GM19239 (cell line): ENCODE data around the gene LCE1D.

Experiments used
- DNase-seq: peaks from one replicate; pipeline ENCODE4 v3.0.0; 2011; ENCODE audit warnings: low spot score; ENCODE audit not compliant: insufficient read length
- FAIRE-seq: peaks from 2 replicates; lab custom pipeline; 2011; peaks lifted over from hg19 to GRCh38; lab: Jason Lieb, UNC

LCE1D gene

DNA sequence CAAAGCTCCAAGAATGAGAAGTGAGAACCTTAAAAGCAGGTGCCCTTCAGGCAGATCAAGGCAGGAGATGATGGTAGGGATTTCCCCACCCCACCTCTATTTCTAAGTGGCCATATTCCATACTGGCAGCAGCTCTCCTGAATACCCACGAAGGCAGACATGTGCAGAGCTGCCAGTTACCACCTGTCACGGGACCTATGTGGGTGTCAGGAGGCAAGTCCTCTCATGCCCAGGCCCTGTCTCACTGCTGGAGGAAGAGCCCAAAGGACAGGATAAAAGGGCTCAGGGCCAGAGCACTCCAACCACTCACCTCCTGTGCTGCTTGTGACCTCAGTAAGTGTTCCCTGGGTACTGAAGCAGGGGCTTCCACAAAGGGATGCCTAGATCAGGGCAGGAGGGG lies 14.5 kb downstream of the LCE1D start:
- no peak for FAIRE-seq
- DNase-seq = no peak

DNA sequence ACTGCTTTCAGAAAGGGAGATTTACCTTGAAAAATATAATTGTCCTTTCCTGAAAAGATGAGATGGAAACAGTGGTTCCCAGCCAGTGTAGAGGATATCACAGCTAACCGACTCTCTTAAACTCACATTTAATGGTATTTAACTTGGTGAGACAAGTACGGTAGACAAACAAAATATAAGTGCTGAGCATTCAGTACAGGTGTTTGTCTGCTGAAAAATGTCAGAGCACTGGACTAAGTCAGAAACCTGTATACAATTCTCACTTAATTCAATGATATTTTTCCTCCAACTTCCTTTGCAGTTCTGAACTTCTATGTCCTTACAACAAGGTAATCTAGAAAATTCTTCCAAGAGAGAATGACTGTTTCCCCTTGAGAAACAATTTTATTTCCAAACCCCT lies 15.2 kb downstream of the LCE1D start, which contains the start of gene LCE1B:
Gene LCE1B (plus strand): TSS at position 301 of the 400 bp plus-strand sequence. CDS start 476 bp downstream, outside the sequence.
- DNase-seq (no peak), FAIRE-seq (no peak)

DNA sequence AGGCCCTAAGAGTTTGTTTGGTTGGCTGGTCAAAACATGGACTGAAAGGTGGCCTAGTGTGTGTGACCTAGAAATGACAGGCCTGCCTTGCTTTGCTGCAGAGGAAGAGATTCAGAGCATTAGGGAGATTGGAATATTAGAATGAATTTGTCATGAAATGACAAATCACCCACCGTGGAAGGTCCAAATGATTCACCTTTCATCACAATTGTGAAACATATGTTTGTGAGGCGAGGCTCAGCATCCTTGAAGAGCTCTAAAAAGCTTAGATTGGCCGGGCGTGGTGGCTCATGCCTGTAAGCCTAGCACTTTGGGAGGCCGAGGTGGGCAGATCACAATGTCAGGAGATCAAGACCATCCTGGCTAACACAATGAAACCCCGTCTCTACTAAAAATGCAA lies 20.8 kb downstream of the LCE1D start:
- DNase-seq (no peak), FAIRE-seq (no peak)

DNA sequence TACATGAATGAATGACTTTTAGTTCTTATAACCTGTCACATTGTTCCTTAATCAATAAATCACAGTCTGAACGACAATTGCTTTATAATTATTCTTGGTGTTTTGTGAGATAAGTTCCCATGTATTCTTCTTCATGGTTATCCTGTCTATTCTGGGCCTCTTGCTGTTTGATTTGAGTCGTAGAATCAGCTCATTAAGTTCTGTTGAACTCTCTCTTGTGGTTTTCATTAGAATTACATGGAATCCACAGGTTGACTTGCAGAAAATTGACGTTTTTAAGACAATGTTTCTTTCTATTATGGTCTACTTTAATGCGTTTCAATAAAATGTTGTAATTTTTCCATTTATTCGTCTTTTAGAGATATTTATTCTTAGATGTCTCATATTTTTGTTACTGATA lies 26.8 kb downstream of the LCE1D start:
- FAIRE-seq (no peak), DNase-seq (no peak)

DNA sequence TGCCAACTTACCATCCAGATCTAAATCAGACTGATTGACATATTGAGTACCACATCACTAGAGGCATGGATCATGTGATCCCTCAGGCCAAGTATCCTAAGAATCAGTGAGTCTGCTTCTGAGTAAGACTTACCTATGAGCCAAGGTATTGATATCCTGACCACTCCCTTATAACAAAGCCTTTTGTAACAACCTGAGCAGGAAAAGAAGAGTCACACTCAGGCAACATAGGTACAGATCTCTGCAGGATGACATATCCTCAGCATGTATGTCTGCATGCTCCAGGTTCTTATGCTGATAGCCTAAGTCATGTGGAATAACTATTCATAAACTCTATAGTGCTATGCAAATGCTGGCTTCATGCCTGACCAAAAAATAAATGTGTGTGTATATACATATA lies 28.4 kb downstream of the LCE1D start:
- FAIRE-seq (no peak), DNase-seq (no peak)

DNA sequence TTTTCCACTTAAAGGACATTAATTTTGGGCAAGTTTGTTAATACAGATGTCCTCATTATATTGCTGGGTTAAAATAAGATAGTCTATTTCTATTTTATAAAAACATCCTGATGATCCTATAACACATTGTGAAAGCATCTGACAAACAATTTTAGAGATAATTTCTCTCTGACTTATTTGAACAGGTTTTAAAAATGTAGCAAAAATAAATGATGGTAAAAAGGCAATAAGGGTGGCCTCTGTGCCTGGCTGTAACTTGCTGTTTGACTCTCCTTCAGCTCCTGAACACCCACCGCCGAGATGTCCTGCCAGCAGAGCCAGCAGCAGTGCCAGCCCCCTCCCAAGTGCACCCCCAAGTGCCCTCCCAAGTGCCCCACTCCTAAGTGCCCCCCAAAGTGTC lies 30.7 kb downstream of the LCE1D start, which contains the start of gene LCE1A:
Gene LCE1A (plus strand): TSS at position 301 of the 400 bp plus-strand sequence. CDS start 0 bp downstream, at position 301.
- no peak for DNase-seq
- FAIRE-seq = no peak

DNA sequence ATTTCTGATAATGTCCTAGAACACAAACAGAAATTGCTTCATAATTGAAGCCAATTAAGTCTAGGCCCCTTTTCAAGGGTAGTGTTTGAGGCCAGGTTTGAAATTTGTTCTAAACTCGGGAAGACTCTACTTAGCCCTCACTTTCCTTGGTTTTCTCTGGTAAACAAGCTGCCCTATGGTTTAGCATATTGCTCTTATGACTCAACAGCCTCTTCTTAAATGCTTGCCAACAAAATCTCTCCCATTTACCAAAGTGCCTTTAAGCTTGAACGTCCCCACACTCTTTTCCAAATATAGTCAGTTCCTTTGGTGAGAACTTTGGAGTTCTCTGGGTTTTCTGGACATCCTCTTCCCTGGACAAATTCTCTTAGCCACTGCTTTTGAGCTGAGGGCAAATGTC lies 40.3 kb downstream of the LCE1D start:
- DNase-seq (no peak), FAIRE-seq (no peak)

DNA sequence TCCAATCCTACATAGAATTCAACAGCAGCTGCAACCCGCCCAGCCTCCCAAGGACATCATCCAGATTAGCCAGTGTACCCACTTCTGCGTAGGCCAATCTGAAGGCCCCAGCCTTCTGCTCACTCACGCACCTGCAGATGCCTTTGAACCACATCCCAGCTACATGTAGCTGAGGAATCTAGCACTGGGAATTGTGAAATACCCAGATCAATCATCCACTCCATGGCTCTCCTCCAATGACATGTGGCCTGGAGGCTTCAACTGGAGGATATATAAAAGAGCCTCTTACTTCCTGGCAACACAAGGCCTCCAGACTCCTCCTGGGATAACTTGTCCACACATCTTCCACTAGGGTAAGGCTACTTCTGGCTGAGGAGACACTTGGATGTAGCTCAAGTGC lies 46.0 kb downstream of the LCE1D start, which contains the start of gene LCE6A:
Gene LCE6A (plus strand): TSS at position 301 of the 400 bp plus-strand sequence. CDS start 665 bp downstream, outside the sequence.
- no peak for FAIRE-seq
- DNase-seq = no peak
